ENCODE measurements around the gene LPCAT1. TPM values are rescaled to one million over a fixed set of nuclear protein-coding genes. Genes with fewer than 3 reads are reported as not detected.

The LPCAT1 gene
- total and polyA plus RNA-seq, 2 experiments from 2014 or later, result 78.0 to 255 TPM

DNA sequence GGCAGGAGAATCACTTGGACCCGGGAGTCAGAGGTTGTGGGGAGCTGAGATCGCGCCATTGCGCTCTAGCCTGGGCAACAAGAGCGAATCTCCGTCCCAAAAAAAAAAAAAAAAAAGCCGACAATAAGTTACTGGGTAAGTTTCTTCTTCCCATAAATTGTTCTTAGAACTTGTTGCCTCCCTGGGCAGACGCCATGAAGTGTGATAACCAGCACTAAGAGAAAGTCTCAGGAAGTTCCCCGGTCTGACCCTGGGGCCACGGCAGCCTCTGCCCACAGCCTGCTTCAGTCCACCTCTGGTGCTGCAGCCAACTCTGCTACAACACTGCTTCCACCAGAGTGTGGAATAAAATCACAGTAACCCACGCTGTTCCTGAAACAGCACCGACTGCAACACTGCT, 19.1 kb downstream of the LPCAT1 start (continued):
- TF ChIP-seq, protein P1, sequence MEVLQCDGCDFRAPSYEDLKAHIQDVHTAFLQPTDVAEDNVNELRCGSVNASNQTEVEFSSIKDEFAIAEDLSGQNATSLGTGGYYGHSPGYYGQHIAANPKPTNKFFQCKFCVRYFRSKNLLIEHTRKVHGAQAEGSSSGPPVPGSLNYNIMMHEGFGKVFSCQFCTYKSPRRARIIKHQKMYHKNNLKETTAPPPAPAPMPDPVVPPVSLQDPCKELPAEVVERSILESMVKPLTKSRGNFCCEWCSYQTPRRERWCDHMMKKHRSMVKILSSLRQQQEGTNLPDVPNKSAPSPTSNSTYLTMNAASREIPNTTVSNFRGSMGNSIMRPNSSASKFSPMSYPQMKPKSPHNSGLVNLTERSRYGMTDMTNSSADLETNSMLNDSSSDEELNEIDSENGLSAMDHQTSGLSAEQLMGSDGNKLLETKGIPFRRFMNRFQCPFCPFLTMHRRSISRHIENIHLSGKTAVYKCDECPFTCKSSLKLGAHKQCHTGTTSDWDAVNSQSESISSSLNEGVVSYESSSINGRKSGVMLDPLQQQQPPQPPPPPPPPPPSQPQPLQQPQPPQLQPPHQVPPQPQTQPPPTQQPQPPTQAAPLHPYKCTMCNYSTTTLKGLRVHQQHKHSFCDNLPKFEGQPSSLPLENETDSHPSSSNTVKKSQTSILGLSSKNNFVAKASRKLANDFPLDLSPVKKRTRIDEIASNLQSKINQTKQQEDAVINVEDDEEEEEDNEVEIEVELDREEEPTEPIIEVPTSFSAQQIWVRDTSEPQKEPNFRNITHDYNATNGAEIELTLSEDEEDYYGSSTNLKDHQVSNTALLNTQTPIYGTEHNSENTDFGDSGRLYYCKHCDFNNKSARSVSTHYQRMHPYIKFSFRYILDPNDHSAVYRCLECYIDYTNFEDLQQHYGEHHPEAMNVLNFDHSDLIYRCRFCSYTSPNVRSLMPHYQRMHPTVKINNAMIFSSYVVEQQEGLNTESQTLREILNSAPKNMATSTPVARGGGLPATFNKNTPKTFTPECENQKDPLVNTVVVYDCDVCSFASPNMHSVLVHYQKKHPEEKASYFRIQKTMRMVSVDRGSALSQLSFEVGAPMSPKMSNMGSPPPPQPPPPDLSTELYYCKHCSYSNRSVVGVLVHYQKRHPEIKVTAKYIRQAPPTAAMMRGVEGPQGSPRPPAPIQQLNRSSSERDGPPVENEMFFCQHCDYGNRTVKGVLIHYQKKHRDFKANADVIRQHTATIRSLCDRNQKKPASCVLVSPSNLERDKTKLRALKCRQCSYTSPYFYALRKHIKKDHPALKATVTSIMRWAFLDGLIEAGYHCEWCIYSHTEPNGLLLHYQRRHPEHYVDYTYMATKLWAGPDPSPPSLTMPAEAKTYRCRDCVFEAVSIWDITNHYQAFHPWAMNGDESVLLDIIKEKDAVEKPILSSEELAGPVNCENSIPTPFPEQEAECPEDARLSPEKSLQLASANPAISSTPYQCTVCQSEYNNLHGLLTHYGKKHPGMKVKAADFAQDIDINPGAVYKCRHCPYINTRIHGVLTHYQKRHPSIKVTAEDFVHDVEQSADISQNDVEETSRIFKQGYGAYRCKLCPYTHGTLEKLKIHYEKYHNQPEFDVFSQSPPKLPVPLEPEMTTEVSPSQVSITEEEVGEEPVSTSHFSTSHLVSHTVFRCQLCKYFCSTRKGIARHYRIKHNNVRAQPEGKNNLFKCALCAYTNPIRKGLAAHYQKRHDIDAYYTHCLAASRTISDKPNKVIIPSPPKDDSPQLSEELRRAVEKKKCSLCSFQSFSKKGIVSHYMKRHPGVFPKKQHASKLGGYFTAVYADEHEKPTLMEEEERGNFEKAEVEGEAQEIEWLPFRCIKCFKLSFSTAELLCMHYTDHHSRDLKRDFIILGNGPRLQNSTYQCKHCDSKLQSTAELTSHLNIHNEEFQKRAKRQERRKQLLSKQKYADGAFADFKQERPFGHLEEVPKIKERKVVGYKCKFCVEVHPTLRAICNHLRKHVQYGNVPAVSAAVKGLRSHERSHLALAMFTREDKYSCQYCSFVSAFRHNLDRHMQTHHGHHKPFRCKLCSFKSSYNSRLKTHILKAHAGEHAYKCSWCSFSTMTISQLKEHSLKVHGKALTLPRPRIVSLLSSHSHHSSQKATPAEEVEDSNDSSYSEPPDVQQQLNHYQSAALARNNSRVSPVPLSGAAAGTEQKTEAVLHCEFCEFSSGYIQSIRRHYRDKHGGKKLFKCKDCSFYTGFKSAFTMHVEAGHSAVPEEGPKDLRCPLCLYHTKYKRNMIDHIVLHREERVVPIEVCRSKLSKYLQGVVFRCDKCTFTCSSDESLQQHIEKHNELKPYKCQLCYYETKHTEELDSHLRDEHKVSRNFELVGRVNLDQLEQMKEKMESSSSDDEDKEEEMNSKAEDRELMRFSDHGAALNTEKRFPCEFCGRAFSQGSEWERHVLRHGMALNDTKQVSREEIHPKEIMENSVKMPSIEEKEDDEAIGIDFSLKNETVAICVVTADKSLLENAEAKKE (CRISPR knock-in tag; IDR thresholded peaks at IDR 0.05), result no peak
- no peak for TF ChIP-seq STAT1 (IDR thresholded peaks at IDR 0.05; ENCODE audit: unreplicated experiment)
- TF ChIP-seq, protein P2, sequence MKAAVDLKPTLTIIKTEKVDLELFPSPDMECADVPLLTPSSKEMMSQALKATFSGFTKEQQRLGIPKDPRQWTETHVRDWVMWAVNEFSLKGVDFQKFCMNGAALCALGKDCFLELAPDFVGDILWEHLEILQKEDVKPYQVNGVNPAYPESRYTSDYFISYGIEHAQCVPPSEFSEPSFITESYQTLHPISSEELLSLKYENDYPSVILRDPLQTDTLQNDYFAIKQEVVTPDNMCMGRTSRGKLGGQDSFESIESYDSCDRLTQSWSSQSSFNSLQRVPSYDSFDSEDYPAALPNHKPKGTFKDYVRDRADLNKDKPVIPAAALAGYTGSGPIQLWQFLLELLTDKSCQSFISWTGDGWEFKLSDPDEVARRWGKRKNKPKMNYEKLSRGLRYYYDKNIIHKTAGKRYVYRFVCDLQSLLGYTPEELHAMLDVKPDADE (IDR thresholded peaks at IDR 0.05), result no peak

DNA sequence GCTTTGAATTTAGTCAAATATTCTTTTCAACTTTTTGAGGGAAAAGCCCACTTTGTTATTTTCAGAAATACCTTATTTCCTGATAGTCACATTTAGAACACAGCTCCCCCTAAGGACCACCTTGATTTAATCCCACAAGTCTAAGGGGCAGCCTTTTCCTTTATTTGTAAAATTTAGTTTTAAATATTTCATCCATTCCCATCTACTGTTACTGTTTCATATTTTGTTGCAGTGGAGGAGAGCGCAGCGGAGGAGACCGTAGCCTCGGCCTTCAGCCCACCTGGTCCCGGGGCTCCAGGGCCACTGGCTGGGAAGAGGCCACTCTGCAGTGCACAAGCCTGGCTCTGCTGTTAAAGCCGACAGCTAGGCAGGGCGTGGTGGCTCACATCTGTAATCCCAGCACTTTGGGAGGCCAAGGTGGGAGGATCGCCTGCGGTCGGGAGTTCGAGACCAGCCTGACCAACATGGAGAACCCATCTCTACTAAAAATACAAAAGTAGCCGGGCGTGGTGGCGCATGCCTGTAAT, 19.6 kb downstream of the LPCAT1 start:
- TF ChIP-seq, protein P2 (IDR thresholded peaks at IDR 0.05), result no peak
- TF ChIP-seq EZH2phosphoT487 (IDR thresholded peaks at IDR 0.05; ENCODE audit: unreplicated experiment) (no peak), CREB1 (CRISPR knock-in tag; IDR thresholded peaks at IDR 0.05; ENCODE audit: low read depth) (no peak)
- TF ChIP-seq, protein P3, sequence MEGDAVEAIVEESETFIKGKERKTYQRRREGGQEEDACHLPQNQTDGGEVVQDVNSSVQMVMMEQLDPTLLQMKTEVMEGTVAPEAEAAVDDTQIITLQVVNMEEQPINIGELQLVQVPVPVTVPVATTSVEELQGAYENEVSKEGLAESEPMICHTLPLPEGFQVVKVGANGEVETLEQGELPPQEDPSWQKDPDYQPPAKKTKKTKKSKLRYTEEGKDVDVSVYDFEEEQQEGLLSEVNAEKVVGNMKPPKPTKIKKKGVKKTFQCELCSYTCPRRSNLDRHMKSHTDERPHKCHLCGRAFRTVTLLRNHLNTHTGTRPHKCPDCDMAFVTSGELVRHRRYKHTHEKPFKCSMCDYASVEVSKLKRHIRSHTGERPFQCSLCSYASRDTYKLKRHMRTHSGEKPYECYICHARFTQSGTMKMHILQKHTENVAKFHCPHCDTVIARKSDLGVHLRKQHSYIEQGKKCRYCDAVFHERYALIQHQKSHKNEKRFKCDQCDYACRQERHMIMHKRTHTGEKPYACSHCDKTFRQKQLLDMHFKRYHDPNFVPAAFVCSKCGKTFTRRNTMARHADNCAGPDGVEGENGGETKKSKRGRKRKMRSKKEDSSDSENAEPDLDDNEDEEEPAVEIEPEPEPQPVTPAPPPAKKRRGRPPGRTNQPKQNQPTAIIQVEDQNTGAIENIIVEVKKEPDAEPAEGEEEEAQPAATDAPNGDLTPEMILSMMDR (conservative IDR thresholded peaks at IDR 0.05; ENCODE audit: low read depth in 2 of 2), result peak in 1 of 2 experiments; percentile 39; a peak in 2 of 4 replicates
- Histone ChIP-seq H3K4me3 (no peak overlapping the region), H3K27me3 (ENCODE audit: insufficient read depth) (no peaks in the 10 kb centered on the region), H4K20me1 (replicated peaks; ENCODE audit: insufficient read depth) (peaks cover 47% of the 10 kb centered on the region), H3K4me2 (no peak overlapping the region), H3F3A (replicated peaks; ENCODE audit: low read depth) (peaks cover 4% of the 10 kb centered on the region; the same call in 1 of the 2 replicates), H3K4me1 (ENCODE audit: insufficient read depth) (peaks cover 34% of the 10 kb centered on the region), H2AFZ (no peak overlapping the region), H3K36me3 (ENCODE audit: insufficient read depth) (0 out of 2 replicates have a peak, but pooled peaks cover 5% of the 10 kb centered on the region), H3K27ac (ENCODE audit: low read depth) (no peak overlapping the region), H3K79me2 (replicated peaks; ENCODE audit: insufficient read depth) (peaks cover 99% of the 10 kb centered on the region), H3K9me2 (ENCODE audit: insufficient read depth) (no peaks in the 10 kb centered on the region)
- Mint-ChIP-seq H3K36me3 (ENCODE audit: low read depth) (peaks cover 31% of the 10 kb centered on the region), H3K4me1 (peaks cover 59% of the 10 kb centered on the region), H3K9me3 (no peaks in the 10 kb centered on the region), H3K4me3 (no peak overlapping the region; the same call in 2 of the 3 replicates), H3K27ac (no peak overlapping the region), H3K27me3 (ENCODE audit: insufficient read depth, low read depth, poor library complexity) (peaks cover 24% of the 10 kb centered on the region)
- ATAC-seq, result no peak
- DNase-seq (ENCODE audit: low spot score), result no peak

Data from GM23338 (cell line).